GM04503 (cell line): ENCODE measurements around the gene PLEKHG4.

Experiments
- DNase-seq: peaks from one replicate; pipeline ENCODE4 v3.0.0-alpha.2; 2012; ENCODE audit warnings: low read depth

Gene PLEKHG4

DNA sequence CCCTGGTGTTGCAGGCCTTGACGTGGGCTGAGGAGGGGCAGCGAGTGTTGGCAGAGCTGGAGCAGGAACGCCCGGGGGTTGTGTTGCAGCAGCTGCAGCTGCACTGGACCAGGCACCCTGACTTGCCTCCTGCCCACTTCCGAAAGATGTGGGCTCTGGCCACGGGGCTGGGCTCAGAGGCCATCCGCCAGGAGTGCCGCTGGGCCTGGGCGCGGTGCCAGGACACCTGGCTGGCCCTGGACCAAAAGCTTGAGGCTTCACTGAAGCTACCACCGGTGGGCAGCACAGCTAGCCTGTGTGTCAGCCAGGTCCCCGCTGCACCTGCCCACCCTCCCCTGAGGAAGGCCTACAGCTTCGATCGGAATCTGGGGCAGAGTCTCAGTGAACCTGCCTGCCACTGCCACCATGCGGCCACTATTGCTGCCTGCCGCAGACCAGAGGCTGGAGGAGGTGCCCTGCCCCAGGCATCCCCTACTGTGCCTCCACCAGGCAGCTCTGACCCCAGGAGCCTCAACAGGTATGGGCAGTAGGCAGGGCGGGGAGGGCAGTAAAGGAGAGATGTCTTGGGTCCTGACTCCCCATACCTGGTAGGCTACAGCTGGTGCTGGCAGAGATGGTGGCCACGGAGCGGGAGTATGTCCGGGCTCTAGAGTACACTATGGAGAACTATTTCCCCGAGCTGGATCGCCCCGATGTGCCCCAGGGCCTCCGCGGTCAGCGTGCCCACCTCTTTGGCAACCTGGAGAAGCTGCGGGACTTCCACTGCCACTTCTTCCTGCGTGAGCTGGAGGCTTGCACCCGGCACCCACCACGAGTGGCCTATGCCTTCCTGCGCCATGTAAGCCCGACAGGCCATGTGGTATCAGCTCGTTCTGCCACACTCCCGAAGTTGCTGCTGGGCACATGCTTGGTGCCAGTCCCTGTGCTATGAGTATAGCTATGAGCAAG, 5.6 kb downstream of the PLEKHG4 start:
- DNase-seq = no peak

DNA sequence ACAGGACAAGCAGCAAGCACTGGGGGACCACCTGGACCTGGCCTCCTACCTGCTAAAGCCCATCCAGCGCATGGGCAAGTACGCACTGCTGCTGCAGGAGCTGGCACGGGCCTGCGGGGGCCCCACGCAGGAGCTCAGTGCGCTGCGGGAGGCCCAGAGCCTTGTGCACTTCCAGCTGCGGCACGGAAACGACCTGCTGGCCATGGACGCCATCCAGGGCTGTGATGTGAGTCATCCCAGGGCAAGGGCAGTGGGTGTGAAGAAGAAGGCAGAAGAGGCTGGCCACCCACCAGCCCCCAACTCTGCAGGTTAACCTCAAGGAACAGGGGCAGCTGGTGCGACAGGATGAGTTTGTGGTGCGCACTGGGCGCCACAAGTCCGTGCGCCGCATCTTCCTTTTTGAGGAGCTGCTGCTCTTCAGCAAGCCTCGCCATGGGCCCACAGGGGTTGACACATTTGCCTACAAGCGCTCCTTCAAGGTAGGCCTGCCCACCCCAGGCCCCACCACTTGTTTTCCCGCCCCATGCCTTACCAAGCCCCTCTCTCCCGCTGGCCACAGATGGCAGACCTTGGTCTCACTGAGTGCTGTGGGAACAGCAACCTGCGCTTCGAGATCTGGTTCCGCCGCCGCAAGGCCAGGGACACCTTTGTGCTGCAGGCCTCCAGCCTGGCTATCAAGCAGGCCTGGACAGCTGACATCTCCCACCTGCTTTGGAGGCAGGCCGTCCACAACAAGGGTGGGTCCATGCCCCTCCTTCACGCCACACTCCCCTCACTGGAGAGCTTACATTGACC, 7.3 kb downstream of the PLEKHG4 start:
- DNase-seq = no peak

DNA sequence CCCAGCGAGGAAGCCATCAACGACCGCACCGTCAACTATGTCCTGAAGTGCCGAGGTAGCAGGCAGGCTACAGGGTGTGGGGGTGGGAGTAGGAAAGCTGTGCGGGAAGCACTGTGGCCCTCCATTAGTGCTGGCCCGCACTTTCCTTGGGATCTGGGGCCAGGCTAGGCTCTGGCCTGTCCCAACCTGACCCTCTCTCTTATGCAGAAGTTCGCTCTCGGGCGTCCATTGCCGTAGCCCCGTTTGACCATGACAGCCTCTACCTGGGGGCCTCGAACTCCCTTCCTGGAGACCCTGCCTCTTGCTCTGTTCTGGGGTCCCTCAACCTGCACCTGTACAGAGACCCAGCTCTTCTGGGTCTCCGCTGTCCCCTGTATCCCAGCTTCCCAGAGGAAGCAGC, 8.6 kb downstream of the PLEKHG4 start:
- DNase-seq = no peak

DNA sequence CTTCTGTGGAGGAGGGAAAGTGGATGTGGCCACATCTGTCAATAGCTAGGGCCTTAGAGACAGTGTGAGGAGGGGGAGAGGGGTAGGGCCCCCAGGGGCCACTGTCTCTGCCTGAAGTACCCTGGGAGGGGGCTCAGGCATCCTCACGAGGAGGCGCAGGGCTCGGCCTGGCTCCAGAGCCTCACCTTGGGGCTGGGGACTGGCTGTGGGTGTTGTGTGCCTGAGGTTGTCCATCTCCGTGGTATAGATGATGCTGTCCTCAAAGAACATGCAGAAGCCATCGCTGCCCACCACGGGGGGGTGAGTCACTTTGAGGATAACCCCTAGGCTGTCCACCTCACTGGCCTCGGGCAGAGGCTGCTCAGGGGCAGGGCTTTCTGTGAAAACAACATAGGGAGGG, 12.1 kb downstream of the PLEKHG4 start:
- no peak for DNase-seq

DNA sequence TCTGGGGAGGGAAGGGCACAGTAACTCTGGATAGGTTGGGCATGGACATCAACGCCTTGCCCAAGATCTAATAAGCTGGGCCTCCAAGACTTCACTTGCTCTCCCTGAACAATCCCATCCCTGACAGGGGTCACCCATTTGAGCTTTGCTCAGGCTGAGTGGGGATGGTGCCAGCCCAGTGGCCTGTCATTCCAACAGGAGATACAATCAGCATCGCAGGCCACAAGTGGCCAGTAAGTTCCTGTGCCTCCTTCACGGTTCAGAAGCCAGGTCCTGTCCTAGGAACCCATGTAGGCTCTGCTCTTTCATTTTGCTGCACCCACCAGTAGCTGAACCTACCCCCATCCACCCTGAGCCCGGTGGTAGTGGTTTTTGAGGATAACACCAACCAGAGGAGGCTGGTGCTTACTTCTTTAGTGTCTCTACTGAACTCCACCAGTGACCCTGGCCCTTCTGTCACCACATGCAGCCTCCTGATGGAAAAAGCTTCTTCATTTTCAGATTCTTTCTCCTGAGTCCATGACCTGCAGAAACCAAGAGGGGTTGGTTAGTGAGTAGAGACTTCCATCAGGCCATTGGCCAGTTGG, 14.9 kb downstream of the PLEKHG4 start:
- no peak for DNase-seq

DNA sequence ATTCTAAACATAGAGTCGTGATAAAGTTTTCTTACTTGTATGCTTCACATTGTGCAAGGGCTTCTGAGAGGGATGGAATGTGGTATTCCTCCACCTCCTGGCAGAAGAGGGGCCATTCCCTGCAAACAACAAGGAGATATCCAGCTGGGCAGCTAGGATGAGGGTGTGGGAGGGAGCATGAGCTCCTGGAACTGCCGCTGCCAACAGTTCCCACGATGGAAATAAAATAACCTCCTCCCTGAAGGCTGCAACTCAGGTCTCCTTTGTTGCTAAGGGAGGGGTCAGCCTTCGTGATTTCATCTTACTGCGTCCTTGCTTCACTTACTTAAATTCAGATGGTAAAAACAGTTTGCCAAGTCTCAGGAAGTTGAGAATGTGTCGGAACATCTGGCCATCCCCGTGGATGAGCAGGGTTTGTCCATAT, 15.6 kb downstream of the PLEKHG4 start:
- peak; percentile 47 for DNase-seq

DNA sequence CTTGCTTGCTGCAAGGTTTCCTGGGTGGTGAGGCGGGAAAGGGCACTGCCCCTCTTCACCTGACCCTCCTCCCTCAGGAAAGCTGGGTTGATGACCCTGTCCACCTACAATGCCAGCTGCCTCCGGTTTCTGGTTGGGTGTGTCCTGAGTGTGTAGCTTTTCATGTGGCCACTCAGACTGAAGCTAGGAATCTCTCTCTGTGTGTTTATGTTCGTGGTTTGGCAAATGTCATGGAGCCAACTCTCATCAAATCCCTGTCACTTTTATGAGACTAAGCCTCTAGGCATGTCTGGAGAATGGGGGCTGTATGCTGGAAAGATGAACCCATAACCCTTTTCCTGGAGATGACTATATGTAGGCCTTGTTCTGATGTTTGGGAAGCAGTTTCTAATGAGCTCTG, 17.1 kb downstream of the PLEKHG4 start:
- DNase-seq = peak; percentile 72

DNA sequence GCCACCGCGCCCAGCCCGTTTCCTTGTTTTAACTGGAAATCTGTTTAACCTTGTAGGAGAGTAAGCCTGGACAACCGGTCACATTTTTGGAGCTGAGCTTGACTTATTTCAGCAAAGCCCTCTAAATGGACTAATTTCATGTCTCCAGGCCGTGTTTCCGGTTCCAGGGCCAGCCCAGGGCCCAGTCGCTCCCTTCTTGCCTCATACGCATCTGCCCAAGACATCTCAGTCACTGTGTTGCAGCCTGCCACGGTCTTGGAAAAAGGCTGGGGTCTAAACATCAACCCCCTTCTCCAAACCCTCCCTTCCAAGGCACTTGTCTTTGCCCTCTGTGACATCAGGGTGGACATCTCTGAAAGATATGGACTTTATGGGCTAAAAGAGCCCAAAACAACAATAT, 18.9 kb downstream of the PLEKHG4 start:
- no peak for DNase-seq

DNA sequence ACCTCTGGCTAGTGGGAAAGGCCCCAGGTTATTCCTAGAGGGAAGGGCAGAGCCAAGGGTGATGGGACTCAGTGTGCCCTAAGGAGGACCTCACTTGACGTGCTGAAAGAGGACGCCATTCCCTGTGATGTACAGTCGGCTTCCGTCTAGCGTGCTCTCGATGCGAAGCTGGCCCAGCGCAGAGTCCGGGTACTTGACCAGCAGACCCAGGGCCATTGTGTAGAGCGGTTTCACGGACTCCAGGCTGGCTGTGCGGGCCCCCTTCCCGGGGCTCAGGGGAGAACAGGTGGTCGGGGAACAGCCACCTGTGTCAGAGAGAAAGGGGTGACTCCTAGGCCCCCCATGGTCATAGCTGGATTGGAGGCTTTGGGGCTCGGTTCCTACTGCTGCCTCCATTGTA, 19.9 kb downstream of the PLEKHG4 start:
- no peak for DNase-seq

DNA sequence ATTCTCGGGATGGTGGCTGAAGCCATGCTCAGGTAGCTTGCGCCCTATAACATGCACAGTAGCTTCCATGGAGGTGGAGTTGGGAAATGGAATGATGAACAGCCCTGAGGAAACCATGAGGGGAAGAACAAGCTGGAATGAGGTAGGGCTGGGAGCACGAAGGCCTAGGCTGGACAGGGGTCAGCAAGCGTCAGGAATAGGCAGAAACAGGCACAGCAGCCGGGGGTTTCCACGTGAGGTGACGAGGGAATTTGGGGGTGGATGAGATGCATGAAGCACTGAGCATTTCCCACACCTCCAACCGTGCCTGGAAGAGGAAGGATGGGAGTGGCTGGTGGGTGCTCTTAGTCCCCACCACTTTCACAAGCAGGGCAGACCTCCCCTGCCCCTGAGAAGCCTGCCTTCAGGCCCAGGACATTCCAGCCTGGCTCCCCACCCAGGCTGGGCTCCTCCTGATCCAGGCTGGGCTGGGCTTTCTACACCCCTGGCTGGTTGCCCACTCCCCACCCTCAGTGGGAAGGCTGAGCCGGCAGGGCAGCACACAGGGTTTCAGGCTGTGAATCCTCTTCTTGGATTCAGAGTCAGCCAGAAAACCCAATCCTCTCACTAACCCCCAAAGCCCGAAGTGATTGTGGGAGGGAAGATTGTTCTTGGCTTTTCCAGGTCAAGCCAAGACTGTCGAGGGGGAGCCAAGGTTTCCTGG, 21.9 kb downstream of the PLEKHG4 start:
- DNase-seq = no peak

DNA sequence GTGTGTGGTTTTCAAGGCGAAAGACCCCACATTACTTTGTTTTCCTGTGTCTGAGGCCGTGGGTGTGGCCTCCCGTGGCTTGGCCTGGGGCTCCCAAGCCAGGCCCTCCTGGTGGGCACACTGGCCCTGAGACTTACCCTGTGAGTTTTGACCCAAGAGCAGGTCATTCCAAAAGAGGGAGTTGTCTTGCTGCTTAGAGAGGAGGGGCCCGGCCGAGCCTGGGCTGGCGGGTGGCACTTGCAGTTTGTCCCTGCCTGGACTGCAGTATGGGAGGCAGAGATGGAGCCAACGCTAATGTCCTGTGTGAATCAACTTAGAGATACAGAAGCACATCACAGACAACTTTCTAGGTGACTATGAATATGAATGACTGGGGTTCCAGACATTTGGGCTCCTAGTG, 22.7 kb downstream of the PLEKHG4 start:
- DNase-seq = no peak

DNA sequence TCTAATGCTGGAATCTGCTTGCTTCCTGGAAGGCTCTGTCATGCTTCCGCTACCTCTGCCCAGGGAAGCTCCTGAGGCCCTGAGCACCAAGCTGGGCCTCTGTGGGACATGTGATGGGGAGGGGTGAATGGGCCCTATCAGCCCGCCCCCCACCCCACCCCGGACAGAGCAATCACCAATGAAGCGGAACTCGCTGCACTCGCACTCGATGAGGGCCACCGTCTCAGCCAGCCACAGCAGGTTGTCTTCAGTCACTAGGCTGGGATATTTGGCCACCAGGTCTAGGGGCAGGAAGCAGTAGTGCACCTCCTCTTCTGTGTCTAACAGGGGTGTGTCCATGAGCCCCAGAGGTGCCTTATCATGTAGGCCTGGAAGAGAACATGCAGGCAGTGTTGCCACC, 23.6 kb downstream of the PLEKHG4 start:
- no peak for DNase-seq

DNA sequence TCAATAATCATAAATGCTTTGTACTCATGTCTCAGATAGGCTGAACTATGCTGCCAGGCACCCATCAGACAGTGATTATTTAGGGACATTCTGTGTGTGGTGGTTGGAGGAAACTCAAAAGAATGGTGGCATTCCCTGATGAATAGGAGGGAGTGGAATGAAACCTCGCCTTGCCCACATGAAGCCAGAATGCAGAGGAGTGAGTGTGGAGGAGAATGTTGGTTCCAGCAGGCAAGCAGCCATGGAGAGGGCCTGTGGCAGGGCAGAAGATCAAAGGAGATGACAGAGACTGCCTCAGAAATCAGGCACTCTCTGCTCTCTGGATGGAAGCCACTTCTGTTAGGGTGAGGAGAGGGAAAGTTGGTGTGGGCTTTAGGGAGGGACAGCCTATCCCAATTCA, 24.7 kb downstream of the PLEKHG4 start:
- peak; percentile 54 for DNase-seq

DNA sequence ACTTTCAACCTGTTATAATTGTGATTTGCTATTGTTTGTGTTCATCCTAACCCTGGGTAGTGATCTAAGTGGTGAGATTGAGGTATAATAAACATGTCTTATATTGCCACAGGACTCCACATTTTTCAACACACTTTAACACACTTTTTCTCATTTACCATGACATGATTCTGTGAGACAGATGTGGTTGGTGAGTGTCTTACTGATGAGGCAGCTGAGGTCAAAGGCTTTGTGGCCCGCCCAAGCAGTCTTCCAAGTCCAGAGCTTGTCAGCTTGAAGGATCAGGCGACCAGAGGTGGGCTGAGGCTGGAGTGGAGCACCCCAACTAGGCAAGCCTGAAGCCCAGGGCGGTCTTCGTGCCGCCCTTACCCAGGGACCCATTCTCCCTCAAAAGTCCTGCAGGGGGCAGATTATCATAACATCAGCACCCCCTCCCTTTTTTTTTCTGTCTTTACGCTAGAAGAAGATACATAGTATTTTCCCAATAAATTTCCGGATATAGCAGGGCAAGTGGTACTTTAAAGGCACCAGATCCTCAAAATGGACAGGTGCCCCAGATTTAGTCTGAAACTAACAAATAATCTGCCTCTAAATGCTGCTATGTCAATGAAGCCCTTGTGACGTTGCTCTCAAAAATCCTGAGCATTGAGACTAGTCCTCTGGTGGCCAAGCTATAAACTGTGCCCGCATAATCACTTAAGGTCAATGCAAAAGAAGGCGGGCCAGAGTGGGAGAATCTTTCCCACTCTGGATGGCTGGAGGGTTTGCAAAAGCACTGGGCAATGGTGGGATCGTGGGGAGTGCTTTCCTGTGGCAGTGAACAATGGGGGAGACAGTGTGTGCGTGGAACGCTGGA, 26.1 kb downstream of the PLEKHG4 start:
- no peak for DNase-seq

DNA sequence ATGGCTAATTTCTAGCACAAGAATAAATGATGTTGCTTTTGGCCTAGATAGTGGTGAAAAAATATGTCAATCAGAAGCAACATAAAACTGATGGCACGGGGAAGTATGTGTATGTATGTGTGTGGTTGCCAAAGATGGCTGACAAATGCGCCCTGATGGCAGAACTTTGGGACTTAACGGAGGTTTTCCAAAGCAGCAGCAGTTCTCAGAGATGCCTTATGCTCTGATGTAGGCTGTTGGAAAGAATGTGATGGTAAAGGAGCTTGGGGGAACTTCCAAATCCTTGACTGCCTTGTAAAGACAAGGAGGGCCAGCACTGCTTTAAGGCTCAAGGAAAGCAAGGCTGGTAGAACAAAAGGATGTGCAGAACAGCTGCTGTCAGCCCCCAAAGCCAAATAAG, 31.2 kb downstream of the PLEKHG4 start:
- DNase-seq = no peak

DNA sequence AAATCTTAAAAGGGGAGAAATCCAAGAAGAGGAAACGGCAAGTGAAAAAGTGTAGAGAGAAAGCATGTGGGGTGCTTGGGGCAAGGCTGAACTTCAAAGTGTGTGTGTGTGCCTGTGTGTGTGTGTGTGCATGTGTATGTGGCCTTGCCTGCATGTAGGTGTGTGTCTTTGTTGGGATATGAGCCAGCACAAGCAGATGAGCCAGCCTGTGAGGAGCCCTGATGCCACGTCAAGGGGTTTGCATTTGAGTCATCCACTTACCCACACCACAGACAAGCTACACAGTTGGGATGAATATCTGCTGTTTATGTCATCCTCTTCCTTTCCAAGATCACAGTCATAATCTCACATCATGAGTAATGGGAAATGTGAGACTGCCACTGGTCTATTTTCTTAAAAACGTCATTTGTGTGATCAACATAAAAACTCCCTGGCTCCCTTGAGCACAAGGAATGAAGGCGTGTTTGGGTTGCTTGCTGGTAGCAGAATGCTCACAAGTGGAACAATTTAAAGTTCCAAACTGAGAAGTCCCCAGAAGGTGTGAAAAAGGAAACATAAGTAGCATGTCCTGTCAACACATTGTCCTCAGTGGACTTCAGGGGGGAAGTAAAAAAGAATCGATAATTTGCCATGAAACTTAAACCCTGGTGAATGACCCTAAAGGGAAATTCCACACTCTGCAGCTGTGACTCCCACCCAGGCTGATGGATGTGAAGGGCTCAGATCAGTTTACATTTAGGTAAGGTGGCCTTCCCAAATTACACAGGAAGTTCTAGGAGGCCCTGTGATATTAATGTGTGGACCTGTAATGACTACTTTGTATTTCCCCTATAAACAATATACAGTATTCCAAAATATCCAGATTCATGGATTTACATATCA, 32.5 kb downstream of the PLEKHG4 start:
- DNase-seq = peak; percentile 100

DNA sequence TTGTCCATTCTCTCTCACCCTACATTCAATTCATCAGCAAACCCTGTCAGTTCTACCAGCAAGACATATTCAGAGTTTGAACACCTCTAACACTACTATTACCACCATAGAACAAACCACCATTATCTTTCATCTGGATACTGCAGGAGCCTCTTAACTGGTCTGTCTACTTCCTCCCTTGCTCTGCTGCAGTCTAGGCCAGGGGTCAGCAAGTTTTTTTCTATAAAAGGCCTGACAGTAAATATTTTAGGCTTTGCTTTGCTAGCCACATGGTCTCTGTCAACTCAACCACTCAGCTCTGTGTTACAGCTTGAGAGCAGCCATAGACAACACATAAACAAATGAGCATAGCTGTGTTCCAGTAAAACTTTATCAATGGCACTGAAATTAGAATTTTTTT, 33.4 kb downstream of the PLEKHG4 start:
- no peak for DNase-seq

DNA sequence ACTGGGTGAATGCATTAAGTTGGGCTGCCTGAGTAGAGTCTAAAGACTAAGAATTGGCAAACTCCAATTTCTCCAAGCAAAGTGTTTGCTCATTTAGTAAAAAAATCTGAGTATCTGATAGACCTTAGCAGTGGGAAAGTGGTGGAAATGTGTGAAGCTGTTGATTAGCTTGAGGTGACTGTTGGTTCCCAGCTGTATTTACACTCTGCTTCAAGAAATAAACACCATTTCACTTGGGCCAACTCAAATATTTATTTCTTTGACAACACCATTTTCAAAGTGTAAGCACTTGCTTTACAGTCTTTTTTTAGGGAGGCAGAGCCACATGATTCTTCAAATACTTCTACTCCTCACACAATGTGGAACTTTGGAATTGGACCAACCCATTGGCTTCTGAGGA, 38.5 kb downstream of the PLEKHG4 start:
- DNase-seq = no peak

DNA sequence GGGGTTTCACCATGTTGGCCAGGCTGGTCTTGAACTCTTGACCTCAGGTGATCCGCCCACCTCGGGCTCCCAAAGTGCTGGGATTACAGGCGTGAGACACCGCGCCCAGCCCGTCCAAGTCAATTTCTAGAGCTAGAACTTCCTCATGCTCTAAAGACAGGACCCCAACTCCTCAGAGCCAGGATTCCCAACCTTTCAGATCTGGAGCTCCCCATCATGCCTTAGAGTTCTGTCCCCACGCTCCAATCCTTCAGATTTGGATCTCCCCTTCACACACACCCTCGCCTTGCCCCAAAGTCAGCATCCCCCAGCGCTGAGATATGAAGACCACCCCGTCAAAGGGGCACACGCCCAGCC, 46.8 kb downstream of the PLEKHG4 start:
- no peak for DNase-seq
